Lower leg skin (tissue), 4 donors: ENCODE measurements around the gene MEF2C. TPM values are rescaled to one million over a fixed set of nuclear protein-coding genes. Genes with fewer than 3 reads are reported as not detected.

ENCODE experiments used
- DNase-seq, 2 donors: peaks; one replicate each; pipeline ENCODE4 v3.0.0-alpha.2; 2019; ENCODE audit warnings: low spot score in 2 of 2
- H3K4me3 ChIP-seq: fragments of 200-600 bp; sonication (generic); 2 replicates; pipeline ENCODE4 v1.5.1; 2017; ENCODE audit warnings: mild to moderate bottlenecking, low read depth; ENCODE audit not compliant: poor library complexity, severe bottlenecking
- POLR2A ChIP-seq, 2 donors: fragments of 450-650 bp; IDR thresholded peaks; one replicate each; pipeline ENCODE4 v1.6.1; 2016 to 2017; ENCODE audit warnings: antibody characterized with exemption in 2 of 2, mild to moderate bottlenecking in 1 of 2, moderate library complexity in 1 of 2
- WGBS, 2 donors: methylation state at CpG; one replicate each; pipeline ENCODE4 v1.1.5; 2018; 5-methylcytosine and 5-hydroxymethylcytosine counted together
- intact Hi-C: fragments of 100-400 bp; cut with DNase I; formaldehyde crosslinking; loops from one replicate; pipeline ENCODE4 v1.15.0; 2023; ENCODE audit warnings: low total_unique reads
- total RNA-seq, 4 donors: library from RNA; depleted of rRNA; stranded (reverse); fragments of >200 nt; gene quantifications; one replicate each; pipeline ENCODE4 v1.1.0, GENCODE V29; 2016
- TF ChIP-seq, protein P1 (sequence below), 3 donors: fragments of 450-650 bp; IDR thresholded peaks; one replicate each; pipeline ENCODE4 v1.5.1; 2016; ENCODE audit warnings: antibody characterized with exemption in 3 of 3, mild to moderate bottlenecking in 3 of 3, moderate library complexity in 2 of 3

MEF2C gene
- total RNA-seq, 4 donors from 2014 or later: 2.4 to 15.5 (median 8.1) TPM

DNA sequence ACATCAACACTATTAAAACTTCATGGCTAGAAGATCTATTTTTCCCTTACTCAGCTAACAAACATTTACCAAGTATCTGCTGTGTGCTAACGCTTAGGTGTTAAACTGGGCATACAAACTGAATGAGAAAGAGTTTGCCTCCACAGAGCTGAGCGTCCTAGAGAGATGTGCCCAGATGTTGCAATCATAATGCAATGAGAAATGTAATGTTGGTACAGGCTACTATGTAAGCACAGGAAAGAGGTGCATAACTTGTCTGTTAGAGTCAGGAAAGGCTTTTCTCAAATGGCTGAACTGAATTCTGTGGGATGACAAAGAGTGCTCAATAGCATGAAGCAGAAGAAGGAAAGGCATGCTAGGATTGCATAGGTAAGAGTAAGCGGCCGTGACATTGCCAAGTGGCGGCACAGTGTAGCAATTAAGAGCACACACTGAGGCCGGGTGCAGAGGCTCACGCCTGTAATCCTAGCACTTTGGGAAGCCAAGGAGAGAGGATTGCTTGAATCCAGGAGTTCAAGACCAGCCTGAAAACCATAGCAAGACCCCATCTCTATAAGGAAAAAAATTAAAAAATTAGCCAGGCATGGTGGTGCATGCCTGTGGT is 137.8 kb downstream of the MEF2C start:
- WGBS, 2 donors: 88 to 90% methylated on average over 7 of the region's 7 CpGs

DNA sequence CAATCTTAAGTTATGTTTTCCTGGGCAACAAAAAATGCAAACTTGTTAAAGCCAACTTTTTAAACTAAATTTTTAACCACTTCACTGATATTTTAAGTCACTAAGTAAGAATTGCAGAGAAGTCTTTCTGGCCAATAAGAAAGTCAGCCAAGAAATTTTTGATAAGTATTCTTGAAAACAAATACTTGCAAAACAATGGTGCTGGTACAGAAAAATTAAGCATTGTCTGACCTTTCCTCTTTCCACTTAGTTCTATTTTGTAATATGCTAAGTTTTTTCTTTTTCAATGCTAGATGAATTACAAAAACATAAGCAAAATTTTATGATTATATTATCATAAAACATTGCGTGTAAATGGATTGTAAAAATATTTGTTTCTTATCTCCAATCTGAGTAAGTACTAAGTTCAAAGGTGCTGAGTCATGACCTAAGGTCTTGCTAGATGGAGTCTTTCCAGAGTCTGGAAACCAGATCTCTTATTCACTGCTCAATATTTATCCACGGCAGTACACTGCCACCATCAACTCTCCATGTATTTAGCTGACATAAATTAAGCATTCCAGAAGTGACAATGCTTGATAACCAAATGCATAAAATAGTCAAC is 139.7 kb downstream of the MEF2C start:
- 40 to 46% methylated on average over 2 of the region's 2 CpGs for WGBS, 2 donors
- DNase-seq: no peak
- intact Hi-C loops: no loop called here
- H3K4me3 ChIP-seq: no peak overlapping the region
- TF ChIP-seq POLR2A (IDR thresholded peaks at IDR 0.05): no peak
- TF ChIP-seq, protein P1, sequence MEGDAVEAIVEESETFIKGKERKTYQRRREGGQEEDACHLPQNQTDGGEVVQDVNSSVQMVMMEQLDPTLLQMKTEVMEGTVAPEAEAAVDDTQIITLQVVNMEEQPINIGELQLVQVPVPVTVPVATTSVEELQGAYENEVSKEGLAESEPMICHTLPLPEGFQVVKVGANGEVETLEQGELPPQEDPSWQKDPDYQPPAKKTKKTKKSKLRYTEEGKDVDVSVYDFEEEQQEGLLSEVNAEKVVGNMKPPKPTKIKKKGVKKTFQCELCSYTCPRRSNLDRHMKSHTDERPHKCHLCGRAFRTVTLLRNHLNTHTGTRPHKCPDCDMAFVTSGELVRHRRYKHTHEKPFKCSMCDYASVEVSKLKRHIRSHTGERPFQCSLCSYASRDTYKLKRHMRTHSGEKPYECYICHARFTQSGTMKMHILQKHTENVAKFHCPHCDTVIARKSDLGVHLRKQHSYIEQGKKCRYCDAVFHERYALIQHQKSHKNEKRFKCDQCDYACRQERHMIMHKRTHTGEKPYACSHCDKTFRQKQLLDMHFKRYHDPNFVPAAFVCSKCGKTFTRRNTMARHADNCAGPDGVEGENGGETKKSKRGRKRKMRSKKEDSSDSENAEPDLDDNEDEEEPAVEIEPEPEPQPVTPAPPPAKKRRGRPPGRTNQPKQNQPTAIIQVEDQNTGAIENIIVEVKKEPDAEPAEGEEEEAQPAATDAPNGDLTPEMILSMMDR (IDR thresholded peaks at IDR 0.05): no peak

More for the DNA sequence above, 137.8 kb downstream of the MEF2C start:
- intact Hi-C loops: no loop called here
- no peak for DNase-seq
- no peak overlapping the region for H3K4me3 ChIP-seq
- no peak for TF ChIP-seq POLR2A (IDR thresholded peaks at IDR 0.05)
- TF ChIP-seq, protein P1 (IDR thresholded peaks at IDR 0.05): no peak

DNA sequence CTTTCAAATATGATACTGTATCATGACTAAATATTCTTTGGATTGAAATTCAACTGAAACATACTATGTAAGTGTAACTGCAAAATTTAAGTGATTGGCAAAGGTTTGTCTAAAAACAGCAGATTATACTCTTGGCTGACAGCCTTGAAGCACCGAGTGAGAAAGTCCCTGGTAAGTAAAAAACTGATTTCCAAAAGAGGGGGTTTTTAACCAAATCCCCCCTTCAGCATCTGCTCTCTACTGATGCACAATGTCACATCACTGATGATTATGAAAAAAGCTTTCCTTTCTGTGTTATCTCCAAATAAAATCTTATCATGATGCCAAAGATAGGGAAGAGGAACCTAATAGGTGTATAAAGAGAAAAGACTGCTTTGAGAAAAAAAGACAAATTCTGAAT is 141.0 kb downstream of the MEF2C start:
- 62 to 66% methylated on average over 1 of the region's 1 CpG for WGBS, 2 donors
- no peak overlapping the region for H3K4me3 ChIP-seq
- TF ChIP-seq POLR2A (IDR thresholded peaks at IDR 0.05): no peak
- TF ChIP-seq, protein P1 (IDR thresholded peaks at IDR 0.05): no peak
- DNase-seq: no peak
- intact Hi-C loops: no loop called here

DNA sequence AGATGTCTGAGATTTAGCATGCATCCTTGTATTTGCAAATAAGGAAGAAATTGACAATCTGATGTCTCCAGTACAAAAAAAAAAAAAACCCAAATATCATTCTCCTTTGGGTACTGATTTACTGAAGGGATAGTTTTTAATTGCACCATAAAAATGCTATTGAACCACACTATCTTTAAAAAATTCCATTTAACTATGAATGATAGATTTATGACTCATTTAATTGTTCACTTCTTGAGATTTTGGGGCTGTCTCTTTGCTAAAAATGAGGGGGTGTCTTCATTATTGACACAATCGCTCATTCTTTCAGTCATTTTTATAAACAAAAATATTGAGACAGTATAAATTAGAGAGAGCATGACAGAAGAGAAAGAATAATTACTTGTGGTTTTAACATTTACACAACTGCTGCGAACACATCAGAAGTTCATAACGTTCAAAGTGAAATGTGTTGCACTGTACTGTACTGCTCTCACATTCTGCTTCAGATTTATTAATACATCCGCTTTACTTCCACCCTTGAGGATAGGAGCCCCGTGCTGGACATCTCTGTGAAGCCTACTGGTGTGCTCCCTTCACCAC is 142.3 kb downstream of the MEF2C start:
- TF ChIP-seq POLR2A (IDR thresholded peaks at IDR 0.05): no peak
- TF ChIP-seq, protein P1 (IDR thresholded peaks at IDR 0.05): no peak

DNA sequence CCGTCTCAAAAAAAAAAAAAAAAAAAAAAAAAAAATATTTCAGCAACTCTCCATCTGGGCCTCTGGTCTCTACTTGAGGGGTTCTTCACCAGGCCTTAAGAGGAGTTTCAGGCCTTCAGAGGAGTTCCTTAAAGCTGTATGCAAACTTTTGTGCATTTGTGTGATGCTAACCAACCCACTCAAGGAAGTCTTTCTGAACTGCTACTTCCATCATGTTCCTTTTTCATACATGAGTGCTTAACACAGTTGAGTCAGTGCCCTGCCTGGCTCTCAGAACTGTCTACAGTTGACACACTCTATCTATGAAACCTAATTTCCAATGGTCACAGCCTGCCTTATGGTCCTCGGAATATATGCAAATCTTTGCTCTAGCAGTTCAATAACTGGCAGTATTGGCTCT is 146.5 kb downstream of the MEF2C start:
- no peak for DNase-seq
- WGBS, 2 donors: 94 to 100% methylated on average over 1 of the region's 2 CpGs
- TF ChIP-seq, protein P1 (IDR thresholded peaks at IDR 0.05): no peak
- TF ChIP-seq POLR2A (IDR thresholded peaks at IDR 0.05): no peak
- H3K4me3 ChIP-seq: no peak overlapping the region
- intact Hi-C loops: no loop called here

More for the DNA sequence above, 142.3 kb downstream of the MEF2C start:
- 63 to 71% methylated on average over 5 of the region's 5 CpGs for WGBS, 2 donors
- DNase-seq: no peak
- intact Hi-C loops: no loop called here
- H3K4me3 ChIP-seq: no peak overlapping the region
